Measurements from ENCODE around the gene MC2R. TPM values are rescaled to one million over a fixed set of nuclear protein-coding genes. Genes with fewer than 3 reads are reported as not detected.
"Not testable (repeated sequence)": the region's sequence is repeated elsewhere in the genome, so short reads cannot be mapped to it uniquely, and the experiment has no call there.

Gene MC2R
- total RNA-seq, 1 experiment from 2014 or later: not detected

DNA sequence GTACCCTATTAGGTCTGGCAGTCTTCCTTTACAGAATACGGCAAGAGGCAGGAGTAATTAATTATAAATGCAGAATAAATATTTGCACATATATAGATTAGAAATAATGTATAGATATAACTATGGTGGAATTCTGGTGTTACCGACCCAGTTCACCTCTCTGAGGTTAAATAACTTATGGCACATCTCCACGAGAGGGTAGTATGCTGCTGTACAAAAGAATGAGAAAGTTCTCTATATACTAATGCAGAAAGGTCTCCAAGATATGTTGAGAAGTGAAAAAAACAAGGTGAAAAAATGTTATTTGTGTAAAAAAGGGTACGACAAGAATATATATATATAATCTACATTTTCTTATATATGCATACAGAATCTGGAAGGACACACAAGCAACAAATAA lies 40.8 kb downstream of the MC2R start:
- Histone ChIP-seq H3K4me2 (ENCODE audit: low read depth, low read length, poor library complexity, severe bottlenecking) (no peak overlapping the region), H3K27ac (ENCODE audit: low read length) (no peak overlapping the region), H4K20me1 (ENCODE audit: insufficient read depth, low read depth, low read length) (no peaks in the 10 kb centered on the region; the same call in 1 of the 2 replicates), H3K27me3 (ENCODE audit: low read length) (no peaks in the 10 kb centered on the region), H3K9me2 (replicated peaks; ENCODE audit: insufficient read depth, low read length) (no peaks in the 10 kb centered on the region), H2AFZ (ENCODE audit: low read length) (no peak overlapping the region), H3K36me3 (ENCODE audit: insufficient read depth, low read length) (no peaks in the 10 kb centered on the region), H3K4me1 (ENCODE audit: low read length) (peaks cover 6% of the 10 kb centered on the region), H3K9ac (ENCODE audit: low read length) (no peak overlapping the region), H3K79me2 (ENCODE audit: low read length) (no peaks in the 10 kb centered on the region), H3K9me3 (ENCODE audit: low read length) (no peaks in the 10 kb centered on the region), H3K4me3 (ENCODE audit: low read length) (no peak overlapping the region)
- no peak for DNase-seq

DNA sequence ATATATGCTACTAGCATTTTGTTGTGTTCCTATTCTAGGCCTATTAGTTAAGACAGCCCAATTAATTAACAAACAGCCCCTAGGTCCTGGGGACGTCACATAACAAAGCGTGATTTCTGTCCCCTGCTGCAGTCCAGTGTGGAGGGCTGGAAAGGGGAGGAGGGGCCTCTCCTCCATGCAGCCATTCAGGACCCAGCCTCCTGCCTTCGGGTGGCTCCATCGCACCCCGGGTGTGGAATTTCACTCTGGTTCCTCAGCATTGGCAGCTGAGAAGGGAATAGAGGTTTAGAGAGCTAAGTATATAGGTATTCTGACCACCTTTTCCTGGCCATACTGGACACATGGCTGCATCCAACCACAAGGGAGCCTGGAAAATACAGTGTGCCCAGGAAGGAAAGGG lies 42.4 kb downstream of the MC2R start:
- H3K4me3 ChIP-seq (ENCODE audit: low read length): no peak overlapping the region
- no peaks in the 10 kb centered on the region for H4K20me1 ChIP-seq (ENCODE audit: insufficient read depth, low read depth, low read length)
- H3K4me1 ChIP-seq (ENCODE audit: low read length): peaks cover 6% of the 10 kb centered on the region
- H3K27ac ChIP-seq (ENCODE audit: low read length): no peak overlapping the region
- H3K79me2 ChIP-seq (ENCODE audit: low read length): no peaks in the 10 kb centered on the region
- no peak overlapping the region for H3K9ac ChIP-seq (ENCODE audit: low read length)
- no peak overlapping the region for H2AFZ ChIP-seq (ENCODE audit: low read length)
- no peaks in the 10 kb centered on the region for H3K9me2 ChIP-seq (replicated peaks; ENCODE audit: insufficient read depth, low read length)
- H3K36me3 ChIP-seq (ENCODE audit: insufficient read depth, low read length): no peaks in the 10 kb centered on the region
- no peak overlapping the region for H3K4me2 ChIP-seq (ENCODE audit: low read depth, low read length, poor library complexity, severe bottlenecking)
- no peak for DNase-seq
- no peaks in the 10 kb centered on the region for H3K9me3 ChIP-seq (ENCODE audit: low read length)
- no peaks in the 10 kb centered on the region for H3K27me3 ChIP-seq (ENCODE audit: low read length)

DNA sequence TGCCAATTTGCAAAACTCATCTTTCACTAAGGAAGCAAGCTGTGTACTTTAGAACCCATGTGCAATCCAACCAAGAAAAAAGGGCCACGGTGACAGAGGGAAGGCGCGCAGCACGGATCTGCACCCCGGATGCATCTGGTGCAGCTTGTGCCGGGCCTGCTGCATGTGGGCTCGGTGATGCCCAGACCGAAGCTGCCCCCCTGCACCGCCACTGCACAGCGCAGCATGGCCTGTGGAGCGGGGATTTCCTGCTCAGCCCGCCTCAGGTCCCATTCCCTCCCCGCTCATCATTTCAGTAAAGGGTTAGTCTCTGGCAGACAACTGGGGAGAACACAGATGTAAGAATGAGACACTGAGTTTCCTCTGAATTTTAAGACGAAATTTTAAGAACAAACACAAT lies 43.0 kb downstream of the MC2R start:
- no peaks in the 10 kb centered on the region for H3K9me3 ChIP-seq (ENCODE audit: low read length)
- no peak for DNase-seq
- H3K27me3 ChIP-seq (ENCODE audit: low read length): no peaks in the 10 kb centered on the region
- no peaks in the 10 kb centered on the region for H4K20me1 ChIP-seq (ENCODE audit: insufficient read depth, low read depth, low read length)
- no peak overlapping the region for H3K27ac ChIP-seq (ENCODE audit: low read length)
- no peaks in the 10 kb centered on the region for H3K36me3 ChIP-seq (ENCODE audit: insufficient read depth, low read length)
- H3K4me1 ChIP-seq (ENCODE audit: low read length): peaks cover 1% of the 10 kb centered on the region
- no peak overlapping the region for H3K4me3 ChIP-seq (ENCODE audit: low read length)
- H3K4me2 ChIP-seq (ENCODE audit: low read depth, low read length, poor library complexity, severe bottlenecking): no peak overlapping the region
- no peak overlapping the region for H3K9ac ChIP-seq (ENCODE audit: low read length)
- H2AFZ ChIP-seq (ENCODE audit: low read length): no peak overlapping the region
- H3K79me2 ChIP-seq (ENCODE audit: low read length): no peaks in the 10 kb centered on the region
- no peaks in the 10 kb centered on the region for H3K9me2 ChIP-seq (replicated peaks; ENCODE audit: insufficient read depth, low read length)

DNA sequence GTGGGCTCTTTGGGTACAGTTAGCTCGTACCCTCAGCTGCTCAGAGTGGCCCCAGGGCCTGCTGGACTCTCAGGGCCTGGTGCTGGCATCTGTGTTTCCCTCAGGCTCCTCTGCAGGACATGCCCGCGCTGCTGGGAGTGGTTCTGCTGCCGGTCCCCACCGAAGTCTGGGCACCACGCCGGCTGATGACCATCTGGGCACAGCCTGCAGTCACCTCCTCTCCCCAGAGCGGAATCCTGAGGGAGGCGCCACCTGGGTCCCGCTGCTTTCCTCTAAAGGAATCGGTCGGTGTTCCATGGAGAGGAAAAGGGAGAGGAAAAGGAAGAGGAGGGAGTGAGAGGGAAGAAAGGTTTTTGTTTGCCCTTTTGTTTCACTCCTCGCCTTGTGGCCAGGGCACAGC lies 43.6 kb downstream of the MC2R start:
- Histone ChIP-seq H3K4me3 (ENCODE audit: low read length) (no peak overlapping the region), H2AFZ (ENCODE audit: low read length) (no peak overlapping the region), H3K9ac (ENCODE audit: low read length) (no peak overlapping the region), H3K27ac (ENCODE audit: low read length) (no peak overlapping the region), H4K20me1 (ENCODE audit: insufficient read depth, low read depth, low read length) (no peaks in the 10 kb centered on the region), H3K4me1 (ENCODE audit: low read length) (no peaks in the 10 kb centered on the region), H3K9me2 (replicated peaks; ENCODE audit: insufficient read depth, low read length) (no peaks in the 10 kb centered on the region), H3K9me3 (ENCODE audit: low read length) (no peaks in the 10 kb centered on the region), H3K4me2 (ENCODE audit: low read depth, low read length, poor library complexity, severe bottlenecking) (no peak overlapping the region), H3K79me2 (ENCODE audit: low read length) (no peaks in the 10 kb centered on the region), H3K27me3 (ENCODE audit: low read length) (no peaks in the 10 kb centered on the region), H3K36me3 (ENCODE audit: insufficient read depth, low read length) (no peaks in the 10 kb centered on the region)
- no peak for DNase-seq

DNA sequence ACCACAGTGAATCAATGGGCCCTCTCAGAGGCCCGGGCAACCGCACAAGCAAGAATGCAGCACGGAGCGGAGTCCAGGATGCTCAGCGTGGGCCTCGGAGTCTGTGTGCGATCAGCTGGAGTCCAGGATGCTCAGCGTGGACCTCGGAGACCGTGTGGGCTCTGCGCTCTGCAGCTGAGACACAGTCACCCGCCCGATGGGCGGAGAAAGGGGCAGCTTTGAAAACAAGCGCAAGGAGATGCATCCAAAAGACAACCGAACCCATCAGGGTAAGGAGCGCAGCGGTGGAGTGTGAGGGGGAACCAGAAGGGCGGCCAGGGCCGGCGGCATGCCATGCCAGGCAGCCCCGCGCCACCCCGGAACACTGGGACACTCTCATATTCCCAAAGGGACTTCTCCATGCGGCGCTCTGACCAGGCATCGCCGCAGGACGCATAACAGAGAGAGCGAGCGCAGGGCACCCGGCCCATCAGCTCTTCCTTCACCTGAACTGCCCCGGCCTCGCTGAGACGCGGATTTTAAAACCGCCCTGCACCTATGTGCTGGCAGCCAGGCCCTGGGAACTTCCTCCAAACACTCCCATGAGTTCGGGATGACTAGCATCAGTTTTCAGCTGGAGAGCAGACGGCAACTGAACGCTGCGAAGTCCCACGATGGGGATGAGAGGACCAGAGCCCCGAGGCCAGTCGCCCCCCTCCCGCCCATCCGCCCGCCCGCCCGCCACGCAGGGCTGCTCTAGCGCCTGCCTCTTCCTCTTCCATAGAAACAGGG lies 46.6 kb downstream of the MC2R start:
- no peaks in the 10 kb centered on the region for H3K4me1 ChIP-seq (ENCODE audit: low read length)
- H3K27ac ChIP-seq (ENCODE audit: low read length): no peak overlapping the region
- H2AFZ ChIP-seq (ENCODE audit: low read length): no peak overlapping the region
- H3K27me3 ChIP-seq (ENCODE audit: low read length): no peaks in the 10 kb centered on the region
- no peak overlapping the region for H3K4me3 ChIP-seq (ENCODE audit: low read length)
- no peaks in the 10 kb centered on the region for H3K36me3 ChIP-seq (ENCODE audit: insufficient read depth, low read length)
- H3K79me2 ChIP-seq (ENCODE audit: low read length): no peaks in the 10 kb centered on the region
- H3K9me2 ChIP-seq (replicated peaks; ENCODE audit: insufficient read depth, low read length): no peaks in the 10 kb centered on the region
- no peak for DNase-seq
- H4K20me1 ChIP-seq (ENCODE audit: insufficient read depth, low read depth, low read length): no peaks in the 10 kb centered on the region
- H3K9ac ChIP-seq (ENCODE audit: low read length): no peak overlapping the region
- H3K9me3 ChIP-seq (ENCODE audit: low read length): no peaks in the 10 kb centered on the region
- no peak overlapping the region for H3K4me2 ChIP-seq (ENCODE audit: low read depth, low read length, poor library complexity, severe bottlenecking)

DNA sequence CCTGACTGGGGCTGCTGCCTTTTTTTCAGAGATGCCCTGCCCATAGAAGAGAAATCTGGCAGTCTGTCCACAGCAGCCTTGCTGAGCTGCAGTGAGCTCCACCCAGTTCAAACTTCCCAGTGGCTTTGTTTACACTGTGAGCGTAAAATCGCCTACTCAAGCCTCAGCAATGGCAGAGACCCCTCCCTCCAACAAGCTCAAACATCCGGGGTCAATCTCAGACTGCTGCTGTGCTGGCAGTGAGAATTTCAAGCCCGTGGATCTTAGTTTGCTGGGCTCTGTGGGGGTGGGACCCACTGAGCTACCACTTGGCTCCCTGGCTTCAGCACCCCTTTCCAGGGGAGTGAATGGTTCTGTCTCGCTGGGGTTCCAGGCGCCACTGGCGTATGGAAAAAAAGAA lies 52.4 kb downstream of the MC2R start:
- not testable (repeated sequence) for H3K9me2 ChIP-seq (replicated peaks; ENCODE audit: insufficient read depth, low read length); H3K4me2 ChIP-seq (ENCODE audit: low read depth, low read length, poor library complexity, severe bottlenecking); H2AFZ ChIP-seq (ENCODE audit: low read length); H3K9me3 ChIP-seq (ENCODE audit: low read length); H3K4me3 ChIP-seq (ENCODE audit: low read length); H3K4me1 ChIP-seq (ENCODE audit: low read length); H3K27ac ChIP-seq (ENCODE audit: low read length); H3K36me3 ChIP-seq (ENCODE audit: insufficient read depth, low read length); H3K79me2 ChIP-seq (ENCODE audit: low read length); DNase-seq; H3K9ac ChIP-seq (ENCODE audit: low read length); H4K20me1 ChIP-seq (ENCODE audit: insufficient read depth, low read depth, low read length); H3K27me3 ChIP-seq (ENCODE audit: low read length)

DNA sequence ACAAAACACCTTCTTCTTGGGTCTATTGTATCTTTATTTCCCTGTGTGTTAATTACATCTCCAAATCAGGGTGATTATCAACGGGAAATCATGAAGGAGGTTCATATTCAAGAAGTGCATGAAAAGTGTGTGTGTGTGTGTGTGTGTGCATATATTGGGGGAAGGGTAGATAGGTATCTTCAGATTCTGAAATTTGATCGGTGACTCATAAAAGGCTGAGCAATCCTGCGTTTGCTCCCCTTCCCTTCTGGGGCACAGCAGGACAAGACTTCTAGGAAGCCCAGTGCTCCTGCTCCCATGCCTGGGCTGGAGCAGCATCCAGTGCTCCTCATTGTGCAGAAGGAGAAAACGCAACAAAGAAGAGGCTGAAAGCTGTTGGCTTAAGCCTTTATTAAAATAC lies 65.5 kb downstream of the MC2R start:
- Histone ChIP-seq H3K4me2 (ENCODE audit: low read depth, low read length, poor library complexity, severe bottlenecking) (no peak overlapping the region), H3K79me2 (ENCODE audit: low read length) (no peaks in the 10 kb centered on the region), H3K4me3 (ENCODE audit: low read length) (no peak overlapping the region), H3K36me3 (ENCODE audit: insufficient read depth, low read length) (no peaks in the 10 kb centered on the region), H3K9me3 (ENCODE audit: low read length) (no peaks in the 10 kb centered on the region), H3K27me3 (ENCODE audit: low read length) (no peaks in the 10 kb centered on the region), H3K27ac (ENCODE audit: low read length) (no peak overlapping the region), H3K9ac (ENCODE audit: low read length) (no peak overlapping the region), H3K4me1 (ENCODE audit: low read length) (no peaks in the 10 kb centered on the region), H3K9me2 (replicated peaks; ENCODE audit: insufficient read depth, low read length) (no peaks in the 10 kb centered on the region), H2AFZ (ENCODE audit: low read length) (no peak overlapping the region), H4K20me1 (ENCODE audit: insufficient read depth, low read depth, low read length) (no peaks in the 10 kb centered on the region)
- no peak for DNase-seq

DNA sequence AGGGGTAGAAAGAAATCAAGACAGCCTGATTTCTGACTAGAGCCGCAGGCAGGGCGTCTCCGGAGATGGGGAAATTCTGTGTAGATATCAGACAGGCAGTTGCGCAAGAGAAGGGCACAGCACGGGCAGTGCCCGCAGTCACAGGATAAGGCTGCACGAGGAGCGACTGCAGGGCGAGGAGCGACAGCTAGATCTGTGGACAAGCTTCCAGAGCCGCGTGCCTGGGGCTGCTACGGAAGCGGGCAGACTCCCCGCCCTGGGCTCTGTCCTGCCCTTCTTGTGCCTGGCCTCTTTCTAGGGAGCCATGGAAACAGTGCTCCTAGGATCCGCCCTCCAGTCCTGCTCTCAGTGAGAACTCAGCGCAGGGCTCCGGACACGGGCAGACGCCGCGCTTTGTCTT lies 78.8 kb downstream of the MC2R start:
- Histone ChIP-seq H3K9me3 (ENCODE audit: low read length) (no peaks in the 10 kb centered on the region), H3K4me3 (ENCODE audit: low read length) (no peak overlapping the region), H2AFZ (ENCODE audit: low read length) (no peak overlapping the region), H3K27me3 (ENCODE audit: low read length) (no peaks in the 10 kb centered on the region), H3K9me2 (replicated peaks; ENCODE audit: insufficient read depth, low read length) (no peaks in the 10 kb centered on the region), H3K36me3 (ENCODE audit: insufficient read depth, low read length) (no peaks in the 10 kb centered on the region), H3K4me2 (ENCODE audit: low read depth, low read length, poor library complexity, severe bottlenecking) (no peak overlapping the region), H3K9ac (ENCODE audit: low read length) (no peak overlapping the region), H4K20me1 (ENCODE audit: insufficient read depth, low read depth, low read length) (no peaks in the 10 kb centered on the region), H3K27ac (ENCODE audit: low read length) (no peak overlapping the region), H3K4me1 (ENCODE audit: low read length) (no peaks in the 10 kb centered on the region), H3K79me2 (ENCODE audit: low read length) (no peaks in the 10 kb centered on the region)
- DNase-seq: no peak

Measured in Karpas-422 (cell line).